K562 (cell line): ENCODE data around the gene CCT8L2. TPM values are rescaled to one million over a fixed set of nuclear protein-coding genes. Genes with fewer than 3 reads are reported as not detected.
"Not testable (repeated sequence)": the region's sequence is repeated elsewhere in the genome, so short reads cannot be mapped to it uniquely, and the experiment has no call there.

Source experiments
- ATAC-seq: fragments of 200-7000 bp; cut with Tn5 transposase; 3 replicates; pipeline ENCODE4 v1.9.1; 2020; ENCODE audit warnings: moderate library complexity
- BruUV-seq: library from RNA; stranded (reverse); fragments of 400-500 nt; replicated peaks from 2 replicates; lab custom pipeline; 2021; lab: Mats Ljungman, UMichigan
- CTCF ChIA-PET: fragments of 300-600 bp; formaldehyde crosslinking; extraction: SDS; loops from one replicate; lab custom pipeline; 2021; ENCODE audit warnings: low intra/inter-chr PET ratio; lab: Yijun Ruan, JAX
- POLR2A ChIA-PET: fragments of 300-600, 350-650 bp; sonication (Branson Sonifier 250); formaldehyde crosslinking; extraction: SDS; loops from one replicate; lab custom pipeline; 2021; ENCODE audit warnings: antibody characterized with exemption, inconsistent platforms; lab: Yijun Ruan, JAX
- DNase-seq, 4 experiments: peaks; one replicate each; pipeline versions ENCODE4 v3.0.0 to v3.0.0-alpha.2; 2011 to 2018; ENCODE audit warnings: low spot score in 3 of 4, mixed read lengths in 3 of 4; ENCODE audit errors: extremely low read depth in 1 of 4
- FAIRE-seq: peaks from 2 replicates; lab custom pipeline; 2011; peaks lifted over from hg19 to GRCh38; lab: Jason Lieb, UNC
- H2AFZ ChIP-seq: 2 replicates; pipeline ENCODE4 v1.6.0; 2011; ENCODE audit warnings: low read depth, low read length, control low read depth, inconsistent platforms
- H3K27ac ChIP-seq: fragments of 200-600 bp; 3 replicates; pipeline ENCODE4 v1.8.0; 2011; ENCODE audit warnings: low read depth, mild to moderate bottlenecking, control low read depth, inconsistent platforms, low read length, moderate library complexity, mixed read lengths; ENCODE audit errors: extremely low read depth
- H3K27me3 ChIP-seq, 2 experiments: fragments of 300-600 bp in 1 of 2; 2 replicates in 1 of 2; 3 replicates in 1 of 2; pipeline versions ENCODE4 v1.6.0 to v1.8.0; 2011; ENCODE audit warnings: inconsistent platforms in 2 of 2, low read length in 2 of 2, mild to moderate bottlenecking in 1 of 2, mixed read lengths in 1 of 2, moderate library complexity in 1 of 2; ENCODE audit not compliant: control insufficient read depth in 2 of 2, insufficient read depth in 2 of 2
- H3K36me3 ChIP-seq: fragments of 300-600 bp; 3 replicates; pipeline ENCODE4 v1.8.0; 2011; ENCODE audit warnings: mild to moderate bottlenecking, low read length, inconsistent platforms; ENCODE audit not compliant: control insufficient read depth, insufficient read depth
- H3K4me1 ChIP-seq, 2 experiments: fragments of 200-600 bp in 1 of 2; replicated peaks in 1 of 2; 2 replicates in 1 of 2; 3 replicates in 1 of 2; pipeline versions ENCODE4 v1.5.1 to v1.8.0; 2011; ENCODE audit warnings: inconsistent platforms in 2 of 2, low read length in 2 of 2, mild to moderate bottlenecking in 1 of 2, mixed read lengths in 1 of 2, moderate library complexity in 1 of 2; ENCODE audit not compliant: control insufficient read depth in 2 of 2, insufficient read depth in 2 of 2
- H3K4me2 ChIP-seq: 2 replicates; pipeline ENCODE4 v1.6.1; 2011; ENCODE audit warnings: low read length, control low read depth, inconsistent platforms, mixed read lengths; ENCODE audit not compliant: insufficient read depth
- H3K4me3 ChIP-seq: fragments of 200-600 bp; sonication (generic), shearing (Covaris generic); 2 replicates; pipeline ENCODE4 v1.5.1; 2016; ENCODE audit warnings: control low read depth, inconsistent platforms
- H3K79me2 ChIP-seq: fragments of 200-600 bp; 3 replicates; pipeline ENCODE4 v1.8.0; 2011; ENCODE audit warnings: low read length, inconsistent platforms; ENCODE audit not compliant: control insufficient read depth, insufficient read depth
- H3K9ac ChIP-seq, 2 experiments: 2 replicates each; pipeline versions ENCODE4 v1.6.0 to v1.6.1; 2011; ENCODE audit warnings: low read depth in 2 of 2, low read length in 2 of 2, control low read depth in 1 of 2, inconsistent platforms in 1 of 2, mild to moderate bottlenecking in 1 of 2, mixed read lengths in 1 of 2; ENCODE audit not compliant: insufficient read depth in 1 of 2
- H3K9me1 ChIP-seq: one replicate; pipeline ENCODE4 v1.6.0; 2011; ENCODE audit warnings: inconsistent platforms, mild to moderate bottlenecking, low read length, moderate library complexity; ENCODE audit not compliant: control insufficient read depth, insufficient read depth
- H3K9me3 ChIP-seq: replicated peaks from 2 replicates; pipeline ENCODE4 v1.5.1; 2011; ENCODE audit warnings: low read depth, low read length, inconsistent platforms; ENCODE audit not compliant: control insufficient read depth, insufficient read depth
- H4K20me1 ChIP-seq: replicated peaks from 2 replicates; pipeline ENCODE4 v1.6.1; 2011; ENCODE audit warnings: low read length, inconsistent platforms, mixed read lengths; ENCODE audit not compliant: control insufficient read depth, insufficient read depth
- C11orf30 ChIP-seq: fragments of 450-650 bp; IDR thresholded peaks from 2 replicates; pipeline ENCODE4 v1.6.1; 2016; ENCODE audit warnings: low read depth, mild to moderate bottlenecking
- MAFF ChIP-seq: IDR thresholded peaks from 2 replicates; pipeline ENCODE4 v1.6.1; 2012; ENCODE audit warnings: low read length, improper control_type of control experiment
- MNT ChIP-seq, 2 experiments: fragments of 450-650 bp; conservative IDR thresholded peaks; 2 replicates each; pipeline ENCODE4 v1.6.1; 2017; ENCODE audit warnings: mild to moderate bottlenecking in 2 of 2, moderate library complexity in 2 of 2
- ZNF316 ChIP-seq: fragments of 450-650 bp; IDR thresholded peaks from 2 replicates; pipeline ENCODE4 v1.6.1; 2016
- ZNF507 ChIP-seq: conservative IDR thresholded peaks from 2 replicates; pipeline ENCODE4 v1.6.1; 2017; ENCODE audit warnings: missing genetic modification characterization, missing compliant biosample characterization
- WGBS: fragments of 100-300 bp; shearing (Covaris generic); methylation state at CpG from one replicate; pipeline ENCODE4 v1.1.6; 2016; ENCODE audit warnings: low coverage, mixed read lengths; ENCODE audit not compliant: insufficient coverage; ENCODE audit errors: missing lambda C conversion rate; 5-methylcytosine and 5-hydroxymethylcytosine counted together
- in situ Hi-C: fragments of 300-500 bp; cut with MboI; formaldehyde crosslinking; loops from 4 replicates; pipeline ENCODE4 v1.15.0; 2018; ENCODE audit warnings: inconsistent platforms, mixed read lengths
- intact Hi-C: fragments of 100-400 bp; cut with micrococcal nuclease; formaldehyde crosslinking; loops from 2 replicates; pipeline ENCODE4 v1.14.2; 2022
- polyA plus RNA-seq, 8 experiments: library from polyadenylated mRNA; depleted of rRNA in 4 of 8; stranded (reverse) in 5 of 8; unstranded in 3 of 8; fragments of >200 nt; fragmentation: Nextera tagmentation in 2 of 8; fragmentation: Illumina TruSeq in 1 of 8; extraction: Ambion mirVana in 2 of 8; extraction: Trizol in 1 of 8; gene quantifications; 2 replicates each; pipeline versions ENCODE4 v1.2.1 to v1.2.3, GENCODE V29; 2011 to 2014; ENCODE audit warnings: inconsistent platforms in 1 of 8, missing spikeins in 1 of 8
- total RNA-seq, 7 experiments: library from RNA; depleted of rRNA in 6 of 7; stranded (reverse); fragments of >200 nt in 6 of 7; fragmentation: Illumina TruSeq in 2 of 7; extraction: Trizol in 2 of 7; gene quantifications; 2 replicates each; pipeline versions ENCODE4 v1.2.1 to v1.2.3, GENCODE V29; 2011 to 2021; ENCODE audit warnings: low replicate concordance in 1 of 7

CCT8L2 gene
- total and polyA plus RNA-seq, 9 of the 15 experiments (the other 6 are each of a cell fraction or from before 2014, with no cell fraction given): 0.13 TPM; not detected in 8

- CTCF ChIA-PET, H3K9ac ChIP-seq, H3K4me1 ChIP-seq, ATAC-seq, H3K4me3 ChIP-seq, POLR2A ChIA-PET, FAIRE-seq, intact Hi-C loops, H3K9me1 ChIP-seq, H3K9me3 ChIP-seq, H3K27ac ChIP-seq, H3K4me2 ChIP-seq, in situ Hi-C loops, H2AFZ ChIP-seq, BruUV-seq, H4K20me1 ChIP-seq, DNase-seq, H3K27me3 ChIP-seq: not testable (repeated sequence)
- peaks cover 13% of the 10 kb centered on the region for H3K36me3 ChIP-seq
- H3K79me2 ChIP-seq: peaks cover 38% of the 10 kb centered on the region
- TF ChIP-seq MAFF (peak; percentile 31; the same call in 1 of the 2 replicates), MNT (conservative IDR thresholded peaks at IDR 0.05) (0 out of 4 replicates have a peak, but pooled peaks of 1 of the 2 experiments have one; percentile 8), C11orf30 (peak; percentile 59), ZNF316 (peak; percentile 86), ZNF507 (tag) (0 out of 2 replicates have a peak, but pooled peaks have one; percentile 8)
- 72% methylated on average over 2 of the region's 2 CpGs for WGBS
Observed at GRCh38 chr22:16625018-16625417, 32.4 kb upstream of the CCT8L2 start.
